ENCODE measurements around the gene PLPPR1.
"Not testable (repeated sequence)": the region's sequence is repeated elsewhere in the genome, so short reads cannot be mapped to it uniquely, and the experiment has no call there.

PLPPR1 gene

GRCh38 chr9:101127369-101127768, 98.8 kb downstream of the PLPPR1 start:
- not testable (repeated sequence) for DNase-seq

GRCh38 chr9:101128623-101129022, 100.1 kb downstream of the PLPPR1 start:
- no peak for DNase-seq

DNA sequence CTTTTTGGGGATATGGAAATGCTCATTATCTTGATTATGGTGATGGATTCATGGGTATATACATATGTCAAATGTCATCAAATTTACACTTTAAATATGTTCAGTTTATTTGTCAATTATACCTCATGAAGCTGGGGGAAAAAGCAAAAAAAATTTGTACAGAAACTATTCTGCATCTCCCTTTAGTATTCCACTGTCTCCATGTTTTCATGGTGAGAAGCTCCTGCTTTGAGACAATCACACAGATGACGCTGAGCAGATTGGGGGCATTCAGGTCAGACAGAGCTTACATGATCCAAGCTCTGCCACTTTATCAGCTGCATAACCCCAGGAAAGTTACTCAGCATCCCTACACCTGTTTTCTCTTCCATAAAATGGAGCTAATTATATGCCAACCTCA, 101.5 kb downstream of the PLPPR1 start:
- DNase-seq: no peak

- no peak for DNase-seq
Measured at GRCh38 chr9:101131326-101131725, 102.8 kb downstream of the PLPPR1 start.

GRCh38 chr9:101132801-101133200, 104.3 kb downstream of the PLPPR1 start:
- DNase-seq: no peak

DNA sequence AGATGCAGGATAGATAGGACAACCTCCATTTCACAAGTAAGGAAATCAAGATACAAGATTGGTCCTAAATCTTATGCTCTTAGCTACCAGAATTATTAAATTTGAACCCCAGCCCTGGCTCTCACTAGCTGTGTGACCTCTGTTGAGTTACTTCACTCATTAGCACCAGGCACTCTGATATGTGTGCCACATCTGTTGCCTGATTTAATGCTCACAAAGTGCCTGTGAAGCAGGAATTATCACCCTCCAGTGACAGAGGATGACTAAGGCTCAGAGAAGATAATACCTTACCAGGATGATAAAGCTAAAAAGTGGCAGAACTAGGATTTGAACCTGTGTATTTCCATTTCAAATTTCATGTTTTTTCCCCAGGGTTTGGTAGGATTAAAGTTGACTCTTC, 110.0 kb downstream of the PLPPR1 start:
- no peak for DNase-seq

GRCh38 chr9:101139082-101139481, 110.6 kb downstream of the PLPPR1 start:
- no peak for DNase-seq

DNA sequence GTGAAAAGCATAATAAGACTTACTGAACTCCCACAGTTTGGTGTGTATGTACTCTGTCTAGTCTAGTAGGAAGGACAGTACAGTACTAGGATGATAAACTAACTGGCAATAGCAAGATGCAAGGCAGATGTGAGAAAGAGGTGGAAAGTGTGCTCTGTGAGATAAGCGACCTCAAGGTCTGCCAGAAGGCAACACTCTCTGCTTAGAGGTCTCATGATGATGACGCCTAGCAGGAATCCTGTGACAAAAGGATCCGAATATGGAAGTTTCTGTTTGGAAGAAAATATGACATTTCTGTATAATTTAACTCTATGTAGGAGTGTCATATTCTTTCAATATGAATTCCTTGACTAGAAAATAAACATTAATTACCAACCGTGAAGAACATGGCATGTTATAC, 112.2 kb downstream of the PLPPR1 start:
- no peak for DNase-seq

DNA sequence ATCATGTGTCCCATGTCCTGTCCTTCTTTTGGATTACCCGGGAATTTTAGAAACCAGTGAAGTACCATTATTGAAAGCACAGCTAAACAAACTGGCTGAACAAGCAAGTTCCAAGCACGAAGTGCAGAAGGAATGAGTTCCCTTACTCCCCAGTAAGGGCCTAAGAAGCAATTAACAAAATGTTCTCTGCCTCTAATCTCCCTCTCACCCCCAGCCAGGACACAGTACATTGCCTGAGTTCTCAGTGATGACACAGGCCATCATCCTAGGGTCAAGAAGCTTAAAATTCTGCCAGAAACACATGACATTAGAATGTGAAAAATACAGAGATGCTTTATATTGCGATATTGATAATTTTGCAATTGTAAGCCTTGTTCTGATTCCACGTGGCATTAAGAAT, 118.0 kb downstream of the PLPPR1 start:
- DNase-seq: no peak

GRCh38 chr9:101148344-101148743, 119.8 kb downstream of the PLPPR1 start:
- no peak for DNase-seq

DNA sequence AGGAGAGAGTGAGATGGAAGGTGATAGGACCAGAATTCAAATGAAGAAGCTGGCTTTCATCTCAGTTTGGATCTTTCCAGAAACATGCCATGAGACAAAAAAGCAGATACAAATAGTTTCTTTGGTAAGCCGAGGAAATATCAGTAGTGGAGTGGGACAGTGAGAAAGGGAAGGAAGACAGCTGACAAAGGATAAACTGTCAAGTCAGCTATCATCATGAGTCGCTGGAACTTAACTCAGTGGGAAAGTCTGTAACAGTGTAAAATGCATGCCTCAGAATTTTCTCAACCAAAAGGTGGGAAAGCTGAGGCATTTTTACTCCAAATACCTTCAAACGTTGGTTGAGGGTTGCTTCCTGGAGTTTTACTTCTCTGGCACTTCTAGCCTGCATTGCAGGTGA, 129.8 kb downstream of the PLPPR1 start:
- no peak for DNase-seq

GRCh38 chr9:101162231-101162630, 133.7 kb downstream of the PLPPR1 start:
- no peak for DNase-seq

- no peak for DNase-seq
Measured at GRCh38 chr9:101165131-101165530, 136.6 kb downstream of the PLPPR1 start.

DNA sequence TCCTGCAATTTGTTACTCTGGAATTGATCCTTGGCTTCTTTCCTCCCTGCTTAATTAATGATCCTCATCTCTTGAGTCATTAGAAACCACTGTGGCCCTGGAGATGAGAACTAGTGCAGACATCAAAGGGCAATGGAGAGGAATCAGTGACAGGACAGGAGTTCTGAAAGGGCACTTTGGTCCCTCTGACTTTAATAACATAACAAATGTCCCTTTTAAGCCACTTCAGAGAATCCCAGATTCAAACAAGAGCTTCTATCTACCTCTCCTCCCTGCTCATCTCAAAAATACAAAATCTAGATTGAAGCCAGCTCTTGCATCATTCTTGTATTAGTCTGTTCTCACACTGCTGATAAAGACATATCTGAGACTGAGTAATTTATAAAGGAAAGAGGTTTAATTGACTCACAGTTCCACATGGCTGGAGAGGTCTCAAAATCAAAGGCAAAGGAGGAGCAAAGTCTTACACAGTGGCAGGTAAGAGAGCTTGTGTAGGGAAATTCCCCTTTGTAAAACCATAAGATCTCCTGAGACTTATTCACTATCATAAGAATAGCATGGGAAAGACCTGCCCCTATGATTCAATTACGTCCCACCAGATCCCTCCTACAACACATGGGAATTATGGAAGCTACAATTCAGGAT, 139.1 kb downstream of the PLPPR1 start:
- no peak for DNase-seq

- DNase-seq: no peak
Measured at GRCh38 chr9:101172616-101173015, 144.1 kb downstream of the PLPPR1 start.

DNA sequence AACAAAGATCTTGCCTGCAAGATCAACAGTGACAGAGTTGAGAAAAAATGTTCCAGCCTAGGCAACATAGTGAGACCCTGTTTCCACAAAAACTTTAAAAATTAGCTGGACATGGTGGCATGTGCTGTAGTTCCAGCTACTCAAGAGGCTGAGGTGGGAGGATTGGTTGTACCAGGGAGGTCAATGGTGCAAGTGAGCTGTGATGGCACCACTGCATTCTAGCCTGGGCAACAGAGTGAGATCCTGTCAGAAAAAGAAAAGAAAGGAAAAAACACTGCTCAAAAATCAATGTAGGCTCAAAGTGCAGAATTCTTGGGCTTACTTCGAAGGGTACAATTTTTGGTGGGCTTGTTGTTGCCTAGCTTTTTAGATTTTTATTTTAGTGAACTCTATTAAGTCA, 145.4 kb downstream of the PLPPR1 start:
- no peak for DNase-seq

GRCh38 chr9:101176384-101176783, 147.9 kb downstream of the PLPPR1 start:
- no peak for DNase-seq

- DNase-seq: no peak
Measured at GRCh38 chr9:101184813-101185278, 156.3 kb downstream of the PLPPR1 start.

DNA sequence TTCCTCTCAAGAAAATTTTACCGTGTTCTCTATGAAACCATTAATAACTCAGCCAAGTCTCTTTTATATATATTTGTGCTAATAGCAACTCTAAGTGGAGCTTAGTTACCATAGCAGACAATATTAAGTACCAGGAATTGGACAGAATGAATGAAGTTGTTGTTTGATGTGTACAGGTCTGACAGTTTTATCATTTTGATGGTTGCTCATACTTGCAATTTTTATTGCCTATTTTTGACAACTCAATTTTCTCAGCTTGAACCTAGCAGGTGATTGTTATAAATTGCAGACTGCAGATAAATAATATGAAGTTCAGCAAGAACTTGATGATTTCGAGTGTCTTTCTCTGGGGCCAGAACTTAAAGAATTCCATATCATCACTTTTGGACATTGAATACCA, 163.2 kb downstream of the PLPPR1 start:
- no peak for DNase-seq

DNA sequence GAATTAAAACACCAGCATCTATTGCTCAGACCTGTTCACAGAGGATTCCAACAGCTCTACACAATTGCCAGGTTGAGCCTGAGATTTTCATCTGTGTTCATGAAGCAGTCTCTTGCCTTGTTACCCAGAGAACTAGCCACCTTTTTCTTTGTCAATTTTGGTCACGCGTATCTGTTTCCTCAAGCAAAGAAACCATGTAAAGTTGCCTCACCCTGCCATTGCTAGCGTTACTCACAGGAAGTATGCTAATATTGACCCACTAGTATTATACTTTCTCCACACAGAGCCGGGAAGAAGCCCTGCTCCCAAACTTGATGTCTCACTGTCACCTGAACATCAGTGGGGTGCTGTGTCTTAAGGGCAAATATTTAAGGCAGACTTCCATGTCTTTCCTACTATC, 168.5 kb downstream of the PLPPR1 start:
- no peak for DNase-seq

DNA sequence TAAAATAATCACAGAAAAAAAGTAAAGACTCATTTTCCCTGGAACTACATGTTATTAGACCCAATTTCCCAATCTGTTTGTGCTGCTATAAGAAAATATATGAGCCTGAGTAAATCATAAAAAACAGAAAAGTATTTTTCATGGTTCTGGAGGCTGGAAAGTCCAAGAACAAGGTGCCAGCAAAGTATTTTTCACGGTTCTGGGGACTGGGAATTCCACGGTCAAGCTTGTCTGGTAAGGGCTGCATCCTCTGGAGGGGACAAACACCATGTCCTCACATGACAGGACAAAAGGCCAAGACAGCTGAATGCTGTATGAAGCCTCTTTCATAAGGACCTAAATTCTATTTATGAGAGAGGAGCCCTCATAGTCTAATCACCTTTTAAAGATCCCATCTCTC, 172.3 kb downstream of the PLPPR1 start:
- no peak for DNase-seq

DNA sequence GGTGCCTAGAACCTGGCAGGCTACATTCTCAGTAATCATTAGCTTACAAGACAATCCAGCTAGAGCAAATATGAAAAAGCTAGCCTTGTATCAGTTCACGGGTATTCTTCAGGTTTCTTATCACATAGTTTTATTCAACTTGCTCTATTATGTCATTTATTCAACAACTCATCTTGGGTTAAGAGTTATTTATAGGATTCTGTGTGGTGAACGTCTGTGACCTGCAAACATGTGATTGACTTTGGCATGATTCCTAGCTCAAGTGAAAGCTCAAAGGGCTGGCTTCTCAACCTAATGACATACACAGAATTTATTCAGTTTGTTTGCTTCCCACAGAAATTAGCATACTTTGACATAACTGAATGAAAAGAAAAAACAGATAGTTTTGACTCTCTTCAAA, 173.1 kb downstream of the PLPPR1 start:
- no peak for DNase-seq

DNA sequence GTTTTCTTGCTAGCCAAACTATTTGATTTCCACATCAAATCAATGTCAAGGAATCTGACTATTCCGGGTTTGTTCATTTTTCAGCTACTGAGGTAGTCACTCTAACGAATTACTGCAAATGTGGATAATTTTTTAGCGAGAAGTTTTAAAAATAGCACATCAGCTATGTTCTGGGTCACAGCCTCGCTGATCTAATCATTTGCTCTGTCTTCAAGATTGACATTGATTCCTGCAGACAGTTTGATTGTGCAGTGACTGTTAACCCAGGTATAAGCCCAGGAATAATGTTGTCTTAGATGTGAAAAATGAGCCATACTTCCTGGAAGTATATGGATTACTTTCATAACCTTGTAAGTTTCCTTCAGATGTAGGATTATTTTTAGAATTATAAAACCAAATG, 181.1 kb downstream of the PLPPR1 start:
- no peak for DNase-seq

DNA sequence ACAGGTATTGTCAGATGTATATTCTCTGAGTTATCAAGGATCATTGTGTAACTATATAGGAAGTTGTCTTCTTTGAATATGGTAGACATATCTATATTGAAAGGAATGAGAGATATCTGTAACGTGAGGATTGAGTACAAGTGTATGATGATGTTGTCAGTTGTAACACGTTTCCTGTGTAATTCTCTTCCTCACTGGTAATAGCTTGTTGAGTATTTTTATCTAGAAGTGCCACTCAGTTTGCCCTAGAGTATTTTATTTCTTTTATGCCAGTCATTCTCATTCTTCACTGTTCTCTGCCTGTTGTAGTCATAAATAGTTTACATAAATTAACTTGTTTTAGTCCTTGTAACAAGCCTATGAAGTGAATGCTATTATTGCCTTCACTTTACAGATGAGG, 184.1 kb downstream of the PLPPR1 start:
- no peak for DNase-seq

DNA sequence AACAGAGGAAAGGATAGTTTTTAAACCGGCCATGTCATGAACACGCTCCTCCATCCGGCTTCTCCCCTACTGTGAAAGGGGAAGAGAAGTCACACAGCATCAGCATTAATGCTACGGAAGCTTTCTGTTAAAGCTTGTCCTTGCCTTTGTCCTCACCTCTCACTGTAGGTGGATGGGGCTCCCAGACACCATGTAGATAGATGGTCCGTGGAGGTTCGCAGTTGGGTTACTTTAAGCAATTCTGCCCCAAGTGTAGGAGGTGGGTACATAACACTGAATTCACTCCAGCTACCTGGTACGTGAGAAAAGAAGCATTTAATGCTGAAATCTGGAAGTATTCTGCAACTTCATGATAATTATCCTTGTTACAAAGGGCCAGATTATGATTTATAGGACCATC, 190.5 kb downstream of the PLPPR1 start:
- DNase-seq: no peak

DNA sequence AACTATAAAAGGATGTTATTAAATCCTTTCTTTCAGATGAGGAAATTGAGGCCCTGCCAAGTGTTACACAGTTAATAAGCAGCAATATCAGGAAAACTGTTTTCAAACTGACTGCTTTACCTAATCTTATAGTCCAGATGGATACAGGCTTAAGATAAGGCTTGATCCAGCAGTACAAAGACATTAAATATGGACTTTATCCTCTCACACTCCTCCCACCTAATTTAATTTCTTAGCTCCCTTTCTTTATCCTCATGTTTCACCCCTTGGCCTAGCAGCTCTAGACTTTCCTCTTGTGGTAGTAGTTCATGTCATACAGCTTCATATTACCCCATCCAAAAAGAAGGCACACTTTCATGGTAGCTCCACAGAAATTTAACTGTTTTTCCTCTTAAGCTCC, 191.8 kb downstream of the PLPPR1 start:
- DNase-seq: no peak
